ENCODE results near the gene C19orf73.

GRCh38 chr19:49149652-49150105 lies 30.7 kb upstream of the C19orf73 start:
- TF ChIP-seq FOSL1 (tag; conservative IDR thresholded peaks at IDR 0.05) (no peak), EP300 (IDR thresholded peaks at IDR 0.05; ENCODE audit: low read length) (no peak), TRIM25 (IDR thresholded peaks at IDR 0.05; ENCODE audit: borderline replicate concordance) (no peak), RBM15 (IDR thresholded peaks at IDR 0.05; ENCODE audit: insufficient read depth, low read length) (no peak)

All from K562 (cell line).